Measurements from ENCODE around the gene ST6GALNAC6.

- TF ChIP-seq CTCF (IDR thresholded peaks at IDR 0.05; ENCODE audit: poor library complexity) (no peak), EZH2 (IDR thresholded peaks at IDR 0.05; ENCODE audit: borderline replicate concordance) (no peak)
These were observed 31.0 kb downstream of the ST6GALNAC6 start for GRCh38 chr9:127868278-127868902.
